Neural cell (in vitro differentiated cells): ENCODE results near the gene PTPRD. TPM values are rescaled to one million over a fixed set of nuclear protein-coding genes. Genes with fewer than 3 reads are reported as not detected.

Source experiments
- H2AFZ ChIP-seq: fragments of 200-600, 300-800 bp; sonication (generic), shearing (Covaris generic); 2 replicates; pipeline ENCODE4 v1.6.0; 2014; ENCODE audit warnings: low read depth, mild to moderate bottlenecking, antibody characterized with exemption, low read length, moderate library complexity
- H3F3A ChIP-seq: fragments of 200-600 bp; shearing (Covaris generic); 2 replicates; pipeline ENCODE4 v1.6.1; 2016; ENCODE audit warnings: mild to moderate bottlenecking, moderate library complexity, mixed read lengths, antibody characterized with exemption, low read length; ENCODE audit not compliant: insufficient read depth, poor library complexity, severe bottlenecking
- H3K27ac ChIP-seq: fragments of 200-600, 300-800 bp; sonication (generic), shearing (Covaris generic); 2 replicates; pipeline ENCODE4 v1.5.1; 2014; ENCODE audit warnings: mild to moderate bottlenecking, low read length, moderate library complexity
- H3K27me3 ChIP-seq: fragments of 300-800, 200-600 bp; sonication (generic), shearing (Covaris generic); 2 replicates; pipeline ENCODE4 v1.6.0; 2014; ENCODE audit warnings: mild to moderate bottlenecking, low read depth, low read length, moderate library complexity; ENCODE audit not compliant: insufficient read depth
- H3K36me3 ChIP-seq: fragments of 300-800, 200-600 bp; sonication (generic), shearing (Covaris generic); 2 replicates; pipeline ENCODE4 v1.5.1; 2014; ENCODE audit warnings: mild to moderate bottlenecking, antibody characterized with exemption, low read length, moderate library complexity; ENCODE audit not compliant: insufficient read depth
- H3K4me2 ChIP-seq: fragments of 300-800, 200-600 bp; sonication (generic), shearing (Covaris generic); 2 replicates; pipeline ENCODE4 v1.6.0; 2014; ENCODE audit warnings: mild to moderate bottlenecking, low read length
- H3K4me3 ChIP-seq: fragments of 300-800, 200-600 bp; sonication (generic), shearing (Covaris generic); 2 replicates; pipeline ENCODE4 v1.5.1; 2014; ENCODE audit warnings: mild to moderate bottlenecking, low read length, moderate library complexity
- H3K79me2 ChIP-seq: fragments of 200-600 bp; shearing (Covaris generic); replicated peaks from 2 replicates; pipeline ENCODE4 v1.6.0; 2014; ENCODE audit warnings: mild to moderate bottlenecking, low read length, moderate library complexity; ENCODE audit not compliant: insufficient read depth
- H3K9ac ChIP-seq: fragments of 300-800, 200-600 bp; sonication (generic), shearing (Covaris generic); 2 replicates; pipeline ENCODE4 v1.6.1; 2016; ENCODE audit warnings: mild to moderate bottlenecking, low read length, mixed read lengths
- H3K9me2 ChIP-seq: fragments of 200-600 bp; shearing (Covaris generic); 2 replicates; pipeline ENCODE4 v1.6.1; 2016; ENCODE audit warnings: mild to moderate bottlenecking, low read length, mixed read lengths; ENCODE audit not compliant: insufficient read depth
- H3K9me3 ChIP-seq: fragments of 200-600, 300-800 bp; sonication (generic), shearing (Covaris generic); 2 replicates; pipeline ENCODE4 v1.6.1; 2016; ENCODE audit warnings: mild to moderate bottlenecking, mixed run types, low read length, moderate library complexity, mixed read lengths
- H4K20me1 ChIP-seq: fragments of 200-600 bp; shearing (Covaris generic); 2 replicates; pipeline ENCODE4 v1.6.1; 2016; ENCODE audit warnings: mild to moderate bottlenecking, mixed run types; ENCODE audit not compliant: insufficient read depth
- EP300 ChIP-seq: fragments of 450-650 bp; conservative IDR thresholded peaks from 2 replicates; pipeline ENCODE4 v1.6.1; 2014; ENCODE audit warnings: antibody characterized with exemption, mild to moderate bottlenecking, moderate library complexity; ENCODE audit not compliant: poor library complexity, severe bottlenecking
- EZH2 ChIP-seq: fragments of 200-600, 300-800 bp; shearing (Covaris generic), sonication (generic); IDR thresholded peaks from 2 replicates; pipeline ENCODE4 v1.6.1; 2014; ENCODE audit warnings: antibody characterized with exemption, low read length, borderline replicate concordance, mild to moderate bottlenecking; ENCODE audit not compliant: insufficient read depth, poor library complexity, severe bottlenecking
- MXI1 ChIP-seq: fragments of 450-650 bp; conservative IDR thresholded peaks from 2 replicates; pipeline ENCODE4 v1.6.1; 2014; ENCODE audit warnings: antibody characterized with exemption, mild to moderate bottlenecking; ENCODE audit not compliant: poor library complexity, severe bottlenecking
- POLR2AphosphoS5 ChIP-seq: IDR thresholded peaks from 2 replicates; pipeline ENCODE4 v1.6.1; 2012
- RAD21 ChIP-seq: fragments of 450-650 bp; conservative IDR thresholded peaks from 2 replicates; pipeline ENCODE4 v1.6.1; 2014; ENCODE audit warnings: antibody characterized with exemption, mild to moderate bottlenecking, moderate library complexity
- SMC3 ChIP-seq: fragments of 450-650 bp; conservative IDR thresholded peaks from 2 replicates; pipeline ENCODE4 v1.6.1; 2014; ENCODE audit warnings: antibody characterized with exemption, mild to moderate bottlenecking, moderate library complexity; ENCODE audit not compliant: poor library complexity
- TAF1 ChIP-seq: IDR thresholded peaks from 2 replicates; pipeline ENCODE4 v1.6.1; 2012; ENCODE audit warnings: low read depth
- polyA plus RNA-seq: library from polyadenylated mRNA; depleted of rRNA; stranded (reverse); fragments of >200 nt; gene quantifications from 2 replicates; pipeline ENCODE4 v1.2.3, GENCODE V29; 2014
- TF ChIP-seq, protein P1 (sequence below): IDR thresholded peaks from 2 replicates; pipeline ENCODE4 v1.6.1; 2012; ENCODE audit warnings: borderline replicate concordance
- TF ChIP-seq, protein P2 (sequence below): fragments of 450-650 bp; IDR thresholded peaks from 2 replicates; pipeline ENCODE4 v1.5.1; 2014; ENCODE audit warnings: antibody characterized with exemption, mild to moderate bottlenecking, moderate library complexity; ENCODE audit not compliant: poor library complexity, severe bottlenecking

PTPRD gene
- polyA plus RNA-seq, 1 donor from 2014 or later: 143 TPM

DNA sequence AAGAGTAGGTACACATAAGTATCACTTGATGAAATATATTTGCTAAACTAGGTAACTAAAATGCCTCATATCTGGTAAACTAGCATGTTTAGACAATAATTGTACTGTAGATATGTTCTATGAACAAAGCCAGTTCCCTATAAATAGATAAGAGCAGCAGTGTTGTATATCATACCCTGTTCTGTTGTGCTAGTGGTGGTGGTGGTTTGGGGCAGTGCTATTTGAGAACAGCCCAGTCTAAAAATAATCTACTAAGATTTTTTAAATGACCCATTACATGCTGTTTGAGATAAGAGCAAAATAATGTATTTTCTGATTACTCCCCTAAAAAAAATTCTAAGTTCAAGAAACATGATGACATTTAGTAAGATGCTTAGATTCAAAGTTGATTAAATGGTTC is 1984.0 kb downstream of the PTPRD start:
- Histone ChIP-seq H3K27me3 (no peaks in the 10 kb centered on the region), H2AFZ (no peak overlapping the region), H3F3A (peaks cover 3% of the 10 kb centered on the region), H3K4me2 (peak overlapping the region; percentile 56), H3K27ac (peak overlapping the region; percentile 90), H3K9me3 (no peaks in the 10 kb centered on the region), H3K36me3 (peaks cover 4% of the 10 kb centered on the region), H3K4me3 (peak overlapping the region; percentile 48), H4K20me1 (no peaks in the 10 kb centered on the region), H3K9ac (peak overlapping the region; percentile 54), H3K79me2 (no peaks in the 10 kb centered on the region), H3K9me2 (no peaks in the 10 kb centered on the region)
- TF ChIP-seq POLR2AphosphoS5 (no peak), RAD21 (no peak), MXI1 (no peak), SMC3 (no peak), EP300 (no peak), TAF1 (no peak), EZH2 (no peak)
- TF ChIP-seq, protein P1, sequence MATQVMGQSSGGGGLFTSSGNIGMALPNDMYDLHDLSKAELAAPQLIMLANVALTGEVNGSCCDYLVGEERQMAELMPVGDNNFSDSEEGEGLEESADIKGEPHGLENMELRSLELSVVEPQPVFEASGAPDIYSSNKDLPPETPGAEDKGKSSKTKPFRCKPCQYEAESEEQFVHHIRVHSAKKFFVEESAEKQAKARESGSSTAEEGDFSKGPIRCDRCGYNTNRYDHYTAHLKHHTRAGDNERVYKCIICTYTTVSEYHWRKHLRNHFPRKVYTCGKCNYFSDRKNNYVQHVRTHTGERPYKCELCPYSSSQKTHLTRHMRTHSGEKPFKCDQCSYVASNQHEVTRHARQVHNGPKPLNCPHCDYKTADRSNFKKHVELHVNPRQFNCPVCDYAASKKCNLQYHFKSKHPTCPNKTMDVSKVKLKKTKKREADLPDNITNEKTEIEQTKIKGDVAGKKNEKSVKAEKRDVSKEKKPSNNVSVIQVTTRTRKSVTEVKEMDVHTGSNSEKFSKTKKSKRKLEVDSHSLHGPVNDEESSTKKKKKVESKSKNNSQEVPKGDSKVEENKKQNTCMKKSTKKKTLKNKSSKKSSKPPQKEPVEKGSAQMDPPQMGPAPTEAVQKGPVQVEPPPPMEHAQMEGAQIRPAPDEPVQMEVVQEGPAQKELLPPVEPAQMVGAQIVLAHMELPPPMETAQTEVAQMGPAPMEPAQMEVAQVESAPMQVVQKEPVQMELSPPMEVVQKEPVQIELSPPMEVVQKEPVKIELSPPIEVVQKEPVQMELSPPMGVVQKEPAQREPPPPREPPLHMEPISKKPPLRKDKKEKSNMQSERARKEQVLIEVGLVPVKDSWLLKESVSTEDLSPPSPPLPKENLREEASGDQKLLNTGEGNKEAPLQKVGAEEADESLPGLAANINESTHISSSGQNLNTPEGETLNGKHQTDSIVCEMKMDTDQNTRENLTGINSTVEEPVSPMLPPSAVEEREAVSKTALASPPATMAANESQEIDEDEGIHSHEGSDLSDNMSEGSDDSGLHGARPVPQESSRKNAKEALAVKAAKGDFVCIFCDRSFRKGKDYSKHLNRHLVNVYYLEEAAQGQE: no peak
- TF ChIP-seq, protein P2, sequence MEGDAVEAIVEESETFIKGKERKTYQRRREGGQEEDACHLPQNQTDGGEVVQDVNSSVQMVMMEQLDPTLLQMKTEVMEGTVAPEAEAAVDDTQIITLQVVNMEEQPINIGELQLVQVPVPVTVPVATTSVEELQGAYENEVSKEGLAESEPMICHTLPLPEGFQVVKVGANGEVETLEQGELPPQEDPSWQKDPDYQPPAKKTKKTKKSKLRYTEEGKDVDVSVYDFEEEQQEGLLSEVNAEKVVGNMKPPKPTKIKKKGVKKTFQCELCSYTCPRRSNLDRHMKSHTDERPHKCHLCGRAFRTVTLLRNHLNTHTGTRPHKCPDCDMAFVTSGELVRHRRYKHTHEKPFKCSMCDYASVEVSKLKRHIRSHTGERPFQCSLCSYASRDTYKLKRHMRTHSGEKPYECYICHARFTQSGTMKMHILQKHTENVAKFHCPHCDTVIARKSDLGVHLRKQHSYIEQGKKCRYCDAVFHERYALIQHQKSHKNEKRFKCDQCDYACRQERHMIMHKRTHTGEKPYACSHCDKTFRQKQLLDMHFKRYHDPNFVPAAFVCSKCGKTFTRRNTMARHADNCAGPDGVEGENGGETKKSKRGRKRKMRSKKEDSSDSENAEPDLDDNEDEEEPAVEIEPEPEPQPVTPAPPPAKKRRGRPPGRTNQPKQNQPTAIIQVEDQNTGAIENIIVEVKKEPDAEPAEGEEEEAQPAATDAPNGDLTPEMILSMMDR: no peak

DNA sequence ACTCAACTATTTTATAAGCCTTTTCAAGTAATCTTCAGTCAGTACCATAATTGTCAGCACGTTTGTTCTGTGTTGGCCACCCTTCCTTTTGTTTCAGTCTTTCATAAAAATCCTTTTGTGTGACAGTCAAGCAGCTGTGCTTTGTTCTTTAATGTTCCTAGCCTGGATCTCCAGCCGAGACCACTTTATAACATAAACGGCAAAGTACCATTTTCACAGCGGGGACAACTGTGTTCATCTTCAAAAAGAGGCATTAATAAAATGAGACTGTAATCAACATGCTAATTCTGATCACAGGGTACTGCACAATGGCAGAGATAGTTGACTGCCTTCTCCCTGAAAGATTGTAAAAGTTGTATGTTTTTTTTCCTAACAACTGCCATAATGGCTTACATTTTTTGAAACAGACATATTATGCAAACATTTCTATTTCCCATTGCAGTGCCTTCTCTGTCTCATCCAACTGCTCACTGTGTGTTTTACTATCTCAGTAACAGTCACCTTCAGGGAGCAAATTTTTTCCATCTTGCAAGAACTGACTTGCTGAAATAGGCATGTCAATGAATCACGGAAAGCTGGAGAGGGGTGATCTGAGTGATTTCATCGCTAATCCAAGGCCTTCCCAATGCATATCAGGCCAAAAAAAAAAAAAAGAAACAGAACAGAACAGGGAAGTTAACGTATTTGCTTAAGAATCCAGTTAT is 1984.7 kb downstream of the PTPRD start:
- H3K79me2 ChIP-seq: no peaks in the 10 kb centered on the region
- peak overlapping the region; percentile 48 for H3K4me3 ChIP-seq
- peak overlapping the region; percentile 56 for H3K4me2 ChIP-seq
- H3K27me3 ChIP-seq: no peaks in the 10 kb centered on the region
- H2AFZ ChIP-seq: no peak overlapping the region
- peak overlapping the region; percentile 54 for H3K9ac ChIP-seq
- no peaks in the 10 kb centered on the region for H4K20me1 ChIP-seq
- peaks cover 3% of the 10 kb centered on the region for H3F3A ChIP-seq
- TF ChIP-seq MXI1 (peak; percentile 10), RAD21 (peak; percentile 37), EP300 (peak; percentile 89), SMC3 (peak; percentile 29), POLR2AphosphoS5 (peak; percentile 93), EZH2 (no peak), TAF1 (no peak)
- TF ChIP-seq, protein P2: no peak
- TF ChIP-seq, protein P1: peak; percentile 55
- no peaks in the 10 kb centered on the region for H3K9me3 ChIP-seq
- peak overlapping the region; percentile 90 for H3K27ac ChIP-seq
- no peaks in the 10 kb centered on the region for H3K9me2 ChIP-seq
- peaks cover 4% of the 10 kb centered on the region for H3K36me3 ChIP-seq
